ENCODE measurements around the gene CMYA5. TPM values are rescaled to one million over a fixed set of nuclear protein-coding genes. Genes with fewer than 3 reads are reported as not detected.

CMYA5 gene
- total RNA-seq (2022; extraction: Qiagen RNA extraction), result 0.06 to 0.13 TPM (median 0.09 TPM) in 5 replicates

GRCh38 chr5:79689541-79690466 lies at the start of gene CMYA5:
TSS of gene CMYA5 (plus strand) at chr5:79689836. CDS start at chr5:79689908, 72 bp downstream.

Other genes with a start within 250 kb of the CMYA5 start
- 2.5 to 7.1 TPM (median 3.5 TPM) in 5 replicates for gene HOMER1, start 175.7 kb upstream of the CMYA5 start, total RNA-seq (2022; extraction: Qiagen RNA extraction)
- 19.1 to 21.1 TPM (median 19.4 TPM) in 5 replicates for gene TENT2, start 77.4 kb upstream of the CMYA5 start, total RNA-seq (2022; extraction: Qiagen RNA extraction)